Erythroblast (primary cell): ENCODE results near the gene FNTB.

Experiments
- GATA1 ChIP-seq: IDR thresholded peaks from 2 replicates; pipeline ENCODE4 v1.6.1; 2011; ENCODE audit warnings: low read depth, mild to moderate bottlenecking, control low read depth, low read length, moderate library complexity
- POLR2A ChIP-seq: IDR thresholded peaks from 2 replicates; pipeline ENCODE4 v1.6.1; 2011; ENCODE audit warnings: mild to moderate bottlenecking, low read length

DNA sequence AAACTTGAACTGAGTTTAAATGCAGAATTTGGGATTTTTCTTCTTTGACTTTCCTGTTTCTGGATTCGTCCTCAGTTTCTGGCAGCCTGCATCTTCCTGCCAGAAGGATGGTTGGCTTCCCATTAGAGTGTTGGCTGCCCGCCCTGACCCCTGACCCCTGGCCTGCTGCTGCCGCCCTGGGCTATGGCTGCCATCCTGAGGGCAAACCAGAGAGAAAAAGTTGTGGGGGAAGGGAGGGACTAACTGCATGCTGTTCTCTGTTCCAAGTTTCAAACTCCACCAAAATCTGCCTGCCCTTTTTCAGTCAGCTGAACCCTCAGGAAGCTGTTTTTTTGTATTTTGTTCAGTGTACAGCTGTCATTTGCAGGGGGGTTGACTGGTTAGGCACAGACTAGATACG, 48.4 kb downstream of the FNTB start:
- TF ChIP-seq POLR2A (no peak), GATA1 (no peak)
